H9 (cell line): ENCODE results near the gene MORF4L2. TPM values are rescaled to one million over a fixed set of nuclear protein-coding genes. Genes with fewer than 3 reads are reported as not detected.

ENCODE experiments used
- DNase-seq: peaks from one replicate; pipeline ENCODE4 v3.0.0-alpha.2; 2017
- H2AFZ ChIP-seq: one replicate; pipeline ENCODE4 v1.6.1; 2013; ENCODE audit warnings: mild to moderate bottlenecking, low read length, control low read depth, moderate library complexity
- H2AK5ac ChIP-seq: 2 replicates; pipeline ENCODE4 v1.6.1; 2013; ENCODE audit warnings: low read length, control low read depth, mixed read lengths; ENCODE audit not compliant: insufficient read length
- H2BK120ac ChIP-seq: one replicate; pipeline ENCODE4 v1.6.1; 2013; ENCODE audit warnings: low read depth, mild to moderate bottlenecking, low read length, control low read depth, inconsistent platforms; ENCODE audit not compliant: poor library complexity, severe bottlenecking
- H2BK12ac ChIP-seq: 2 replicates; pipeline ENCODE4 v1.6.1; 2013; ENCODE audit warnings: low read length, control low read depth, mixed read lengths, low read depth; ENCODE audit not compliant: insufficient read length
- H2BK15ac ChIP-seq: 2 replicates; pipeline ENCODE4 v1.6.1; 2013; ENCODE audit warnings: low read depth, low read length, control low read depth
- H2BK20ac ChIP-seq: one replicate; pipeline ENCODE4 v1.6.1; 2013; ENCODE audit warnings: low read depth, mild to moderate bottlenecking, low read length, control low read depth, inconsistent platforms; ENCODE audit not compliant: poor library complexity, severe bottlenecking
- H2BK5ac ChIP-seq: 2 replicates; pipeline ENCODE4 v1.6.1; 2013; ENCODE audit warnings: low read length, control low read depth, mixed read lengths; ENCODE audit not compliant: insufficient read length
- H3K14ac ChIP-seq: 2 replicates; pipeline ENCODE4 v1.6.1; 2013; ENCODE audit warnings: low read length, control low read depth; ENCODE audit not compliant: insufficient read depth
- H3K18ac ChIP-seq: 2 replicates; pipeline ENCODE4 v1.6.1; 2013; ENCODE audit warnings: low read depth, mild to moderate bottlenecking, mixed read lengths, low read length, control low read depth; ENCODE audit not compliant: insufficient read length
- H3K23ac ChIP-seq: 2 replicates; pipeline ENCODE4 v1.6.1; 2013; ENCODE audit warnings: low read length, control low read depth, mixed read lengths, low read depth; ENCODE audit not compliant: insufficient read length
- H3K23me2 ChIP-seq: 2 replicates; pipeline ENCODE4 v1.6.1; 2013; ENCODE audit warnings: low read depth, mild to moderate bottlenecking, mixed read lengths, low read length, control low read depth; ENCODE audit not compliant: insufficient read length, poor library complexity, severe bottlenecking
- H3K27ac ChIP-seq: 2 replicates; pipeline ENCODE4 v1.5.1; 2013; ENCODE audit warnings: low read length, control low read depth, mixed read lengths, low read depth; ENCODE audit not compliant: insufficient read length
- H3K27me3 ChIP-seq: 2 replicates; pipeline ENCODE4 v1.6.1; 2013; ENCODE audit warnings: low read length, control low read depth, inconsistent platforms; ENCODE audit not compliant: insufficient read depth
- H3K4ac ChIP-seq: 2 replicates; pipeline ENCODE4 v1.6.1; 2013; ENCODE audit warnings: low read depth, mild to moderate bottlenecking, control low read depth, inconsistent platforms, low read length, moderate library complexity
- H3K4me1 ChIP-seq: 2 replicates; pipeline ENCODE4 v1.6.1; 2013; ENCODE audit warnings: low read length, control low read depth, inconsistent platforms; ENCODE audit not compliant: insufficient read depth
- H3K4me2 ChIP-seq: 2 replicates; pipeline ENCODE4 v1.6.1; 2013; ENCODE audit warnings: low read length, control low read depth, mixed read lengths; ENCODE audit not compliant: insufficient read length, insufficient read depth
- H3K56ac ChIP-seq: 2 replicates; pipeline ENCODE4 v1.6.1; 2013; ENCODE audit warnings: low read depth, mild to moderate bottlenecking, mixed read lengths, low read length, control low read depth; ENCODE audit not compliant: insufficient read length
- H3K79me1 ChIP-seq: 2 replicates; pipeline ENCODE4 v1.6.1; 2013; ENCODE audit warnings: low read depth, mild to moderate bottlenecking, moderate library complexity, low read length, control low read depth, inconsistent platforms; ENCODE audit not compliant: insufficient read depth, poor library complexity, severe bottlenecking
- H3K79me2 ChIP-seq: 2 replicates; pipeline ENCODE4 v1.6.1; 2013; ENCODE audit warnings: low read length, control low read depth, inconsistent platforms; ENCODE audit not compliant: insufficient read depth
- H3K9ac ChIP-seq: 2 replicates; pipeline ENCODE4 v1.6.1; 2013; ENCODE audit warnings: low read length, control low read depth, mixed read lengths; ENCODE audit not compliant: insufficient read length; ENCODE audit errors: extremely low read depth
- H3K9me3 ChIP-seq: one replicate; pipeline ENCODE4 v1.6.1; 2013; ENCODE audit warnings: low read depth, low read length, inconsistent platforms; ENCODE audit not compliant: control insufficient read depth
- H3T11ph ChIP-seq: one replicate; pipeline ENCODE4 v1.6.1; 2013; ENCODE audit warnings: mild to moderate bottlenecking, low read length, control low read depth, inconsistent platforms
- H4K20me1 ChIP-seq: one replicate; pipeline ENCODE4 v1.6.1; 2013; ENCODE audit not compliant: control insufficient read depth, insufficient read length, insufficient read depth
- H4K5ac ChIP-seq: 2 replicates; pipeline ENCODE4 v1.6.1; 2013; ENCODE audit warnings: low read depth, mild to moderate bottlenecking, mixed read lengths, low read length, control low read depth; ENCODE audit not compliant: insufficient read length
- H4K8ac ChIP-seq: replicated peaks from 2 replicates; pipeline ENCODE4 v1.6.1; 2013; ENCODE audit warnings: low read length, control low read depth, mixed read lengths, low read depth; ENCODE audit not compliant: insufficient read length
- H4K91ac ChIP-seq: 2 replicates; pipeline ENCODE4 v1.6.1; 2013; ENCODE audit warnings: low read depth, mild to moderate bottlenecking, moderate library complexity, mixed read lengths, low read length, control low read depth; ENCODE audit not compliant: insufficient read length
- H3K27ac Mint-ChIP-seq, 3 experiments: 2 replicates in 2 of 3; 3 replicates in 1 of 3; pipeline ENCODE4 v1.8.0; 2020 to 2021; ENCODE audit warnings: mixed read lengths in 3 of 3, mild to moderate bottlenecking in 1 of 3, moderate library complexity in 1 of 3
- H3K27me3 Mint-ChIP-seq: 2 replicates; pipeline ENCODE4 v1.8.0; 2021; ENCODE audit warnings: low read depth, mild to moderate bottlenecking, moderate library complexity, mixed read lengths
- H3K36me3 Mint-ChIP-seq, 3 experiments: 2 replicates in 2 of 3; 3 replicates in 1 of 3; pipeline ENCODE4 v1.8.0; 2020 to 2021; ENCODE audit warnings: low read depth in 3 of 3, mixed read lengths in 3 of 3; ENCODE audit not compliant: insufficient read depth in 1 of 3
- H3K4me1 Mint-ChIP-seq, 2 experiments: 2 replicates each; pipeline ENCODE4 v1.8.0; 2020; ENCODE audit warnings: mixed read lengths in 2 of 2
- H3K4me3 Mint-ChIP-seq, 2 experiments: 2 replicates in 1 of 2; 3 replicates in 1 of 2; pipeline ENCODE4 v1.8.0; 2020 to 2021; ENCODE audit warnings: mild to moderate bottlenecking in 2 of 2, mixed read lengths in 2 of 2, moderate library complexity in 1 of 2
- H3K9me3 Mint-ChIP-seq, 2 experiments: 2 replicates in 1 of 2; 3 replicates in 1 of 2; pipeline ENCODE4 v1.8.0; 2020; ENCODE audit warnings: mild to moderate bottlenecking in 2 of 2, mixed read lengths in 2 of 2, moderate library complexity in 1 of 2
- CTCF ChIP-seq: fragments of 200-600 bp; sonication (generic); conservative IDR thresholded peaks from 3 replicates; pipeline ENCODE4 v1.8.0; 2021; ENCODE audit warnings: antibody characterized with exemption, mild to moderate bottlenecking
- WGBS: extraction: QIAGEN DNeasy Blood & Tissue Kit; methylation state at CpG from one replicate; pipeline ENCODE4 v1.1.7; 2013; ENCODE audit warnings: missing lambda C conversion rate, low lambda C conversion rate, mixed read lengths; ENCODE audit not compliant: insufficient read length; ENCODE audit errors: extremely low coverage; 5-methylcytosine and 5-hydroxymethylcytosine counted together
- total RNA-seq: library from RNA; stranded (reverse); gene quantifications from 2 replicates; pipeline ENCODE4 v1.2.1, GENCODE V29; 2021

Gene MORF4L2
- total RNA-seq, 1 experiment from 2014 or later, result 378 TPM

GRCh38 chrX:103644125-103644524, 42.4 kb downstream of the MORF4L2 start:
- peaks cover 2% of the 10 kb centered on the region; the same call in 1 of the 2 replicates for H3K27me3 Mint-ChIP-seq
- Histone ChIP-seq H2AK5ac (no peak overlapping the region), H3K4me2 (no peak overlapping the region), H3K9me3 (no peaks in the 10 kb centered on the region), H3K27ac (no peak overlapping the region), H2BK120ac (no peak overlapping the region), H2AFZ (no peak overlapping the region), H4K20me1 (no peaks in the 10 kb centered on the region), H3K79me1 (no peaks in the 10 kb centered on the region), H3K23ac (no peak overlapping the region), H2BK15ac (no peak overlapping the region), H2BK12ac (no peak overlapping the region), H3K23me2 (no peaks in the 10 kb centered on the region), H2BK5ac (no peak overlapping the region), H4K8ac (no peak overlapping the region), H3K4me1 (no peaks in the 10 kb centered on the region), H3K4ac (no peak overlapping the region), H3K27me3 (no peaks in the 10 kb centered on the region), H2BK20ac (no peak overlapping the region), H3K14ac (no peak overlapping the region), H3T11ph (no peak overlapping the region), H4K5ac (no peak overlapping the region), H4K91ac (no peak overlapping the region), H3K79me2 (no peaks in the 10 kb centered on the region), H3K9ac (no peak overlapping the region), H3K56ac (no peak overlapping the region), H3K18ac (no peak overlapping the region)
- H3K4me1 Mint-ChIP-seq, result peaks cover 0 to 4% of the 10 kb centered on the region in 2 experiments; a peak in 2 of 4 replicates
- no peak overlapping the region for H3K27ac Mint-ChIP-seq
- H3K36me3 Mint-ChIP-seq, result no peaks in the 10 kb centered on the region
- DNase-seq, result no peak
- no peak for TF ChIP-seq CTCF
- WGBS, result no CpG with 5 or more reads among the region's 1 CpG
- H3K9me3 Mint-ChIP-seq, result peaks cover 6 to 42% of the 10 kb centered on the region in 2 experiments; a peak in 3 of 5 replicates
- no peak overlapping the region for H3K4me3 Mint-ChIP-seq
